Adipocyte (in vitro differentiated cells): ENCODE data around the gene SRXN1.
"Not testable (repeated sequence)": the region's sequence is repeated elsewhere in the genome, so short reads cannot be mapped to it uniquely, and the experiment has no call there.

Source experiments
- DNase-seq: peaks from one replicate; pipeline ENCODE4 v3.0.0-alpha.2; 2015; ENCODE audit warnings: low read depth
- H3K27me3 ChIP-seq: replicated peaks from 2 replicates; pipeline ENCODE4 v1.7.0; 2013; ENCODE audit warnings: mild to moderate bottlenecking, low read length, moderate library complexity; ENCODE audit not compliant: control insufficient read depth, insufficient read depth
- H3K36me3 ChIP-seq: 2 replicates; pipeline ENCODE4 v1.7.0; 2013; ENCODE audit warnings: low read length, mild to moderate bottlenecking, moderate library complexity; ENCODE audit not compliant: control insufficient read depth, insufficient read depth, severe bottlenecking
- H3K4me1 ChIP-seq: 2 replicates; pipeline ENCODE4 v1.7.0; 2013; ENCODE audit warnings: mild to moderate bottlenecking, low read length, moderate library complexity; ENCODE audit not compliant: control insufficient read depth, insufficient read depth
- H3K4me3 ChIP-seq: 2 replicates; pipeline ENCODE4 v1.7.0; 2013; ENCODE audit warnings: mild to moderate bottlenecking, low read length, moderate library complexity
- H3K9ac ChIP-seq: 2 replicates; pipeline ENCODE4 v1.7.0; 2013; ENCODE audit warnings: mild to moderate bottlenecking, low read length, moderate library complexity
- H3K9me3 ChIP-seq: 2 replicates; pipeline ENCODE4 v1.7.0; 2013; ENCODE audit warnings: mild to moderate bottlenecking, low read length, moderate library complexity; ENCODE audit not compliant: control insufficient read depth

The SRXN1 gene

DNA sequence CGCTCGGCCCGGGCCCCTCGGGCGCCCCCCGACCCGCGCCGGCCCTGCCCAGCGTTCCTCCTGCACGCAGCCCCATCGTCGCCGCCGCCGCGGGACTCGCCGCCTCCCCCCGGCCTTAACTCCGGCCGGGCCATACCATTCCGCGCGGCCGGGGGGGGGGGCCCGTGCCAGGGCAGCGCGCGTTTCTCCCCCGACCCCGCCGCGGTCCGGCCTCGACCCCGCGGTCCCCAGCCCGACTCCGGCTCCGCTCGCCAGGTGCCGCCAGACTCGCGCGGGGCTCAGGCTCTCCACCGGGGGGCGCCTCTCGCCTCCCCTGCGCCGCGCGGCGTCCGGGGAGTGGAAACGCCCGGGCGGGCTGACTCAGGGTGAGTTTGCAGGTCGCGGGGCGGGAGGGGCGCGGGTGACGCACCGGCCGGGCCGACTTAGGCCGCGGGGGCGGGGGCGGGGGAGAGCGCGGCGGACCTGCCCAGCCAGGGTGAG lies at the start of gene SRXN1:
Gene SRXN1 (minus strand): TSS at position 91 of the 480 bp plus-strand sequence. CDS start 15 bp downstream, at position 76.
- Histone ChIP-seq H3K9ac (peak within 1 kb of the TSS; percentile 94), H3K27me3 (no peaks in the 10 kb centered on the region), H3K36me3 (peaks cover 27% of the 10 kb centered on the region), H3K4me1 (peaks cover 25% of the 10 kb centered on the region), H3K9me3 (no peaks in the 10 kb centered on the region), H3K4me3 (peak within 1 kb of the TSS; percentile 99)
- DNase-seq, result peak; percentile 98

DNA sequence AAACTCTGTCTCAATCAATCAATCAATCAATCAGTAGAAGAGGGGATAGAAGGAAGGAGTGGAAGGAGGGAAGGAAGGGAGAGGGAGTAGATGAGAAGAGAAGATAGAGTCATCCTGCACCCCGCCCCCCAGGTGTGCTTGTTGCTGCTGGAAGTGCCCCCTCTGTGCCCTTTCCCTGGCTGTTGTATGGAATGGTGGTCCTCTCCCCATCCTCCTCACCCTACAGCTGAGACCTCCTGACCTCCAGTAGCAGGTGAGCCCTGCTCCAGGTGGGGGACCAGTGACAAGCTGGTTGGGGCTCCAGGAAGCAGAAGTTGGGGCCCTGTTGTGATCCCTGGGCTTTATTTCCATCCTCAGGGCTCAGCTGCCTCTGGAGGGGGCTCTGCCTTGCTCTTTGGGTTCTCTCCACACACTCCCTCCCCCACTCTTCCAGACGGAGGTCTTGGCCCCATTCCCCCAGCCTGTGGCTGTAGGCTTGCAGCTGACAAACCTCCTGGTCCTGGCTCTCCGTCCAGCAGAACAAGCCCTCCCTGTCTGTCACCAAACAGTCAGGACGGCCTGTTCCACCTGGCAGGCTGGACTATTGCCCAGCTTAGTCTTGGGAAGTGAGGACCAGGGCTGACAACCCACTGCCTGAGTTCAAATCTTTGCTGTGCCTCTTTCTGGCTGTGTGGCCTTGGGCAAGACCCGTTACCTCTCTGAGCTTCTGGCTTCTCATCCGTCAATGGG lies 48.6 kb upstream of the SRXN1 start:
- Histone ChIP-seq H3K9me3 (no peaks in the 10 kb centered on the region), H3K4me3 (no peak overlapping the region), H3K36me3 (no peaks in the 10 kb centered on the region), H3K4me1 (no peaks in the 10 kb centered on the region), H3K27me3 (peaks cover 58% of the 10 kb centered on the region), H3K9ac (no peak overlapping the region)
- DNase-seq, result no peak

DNA sequence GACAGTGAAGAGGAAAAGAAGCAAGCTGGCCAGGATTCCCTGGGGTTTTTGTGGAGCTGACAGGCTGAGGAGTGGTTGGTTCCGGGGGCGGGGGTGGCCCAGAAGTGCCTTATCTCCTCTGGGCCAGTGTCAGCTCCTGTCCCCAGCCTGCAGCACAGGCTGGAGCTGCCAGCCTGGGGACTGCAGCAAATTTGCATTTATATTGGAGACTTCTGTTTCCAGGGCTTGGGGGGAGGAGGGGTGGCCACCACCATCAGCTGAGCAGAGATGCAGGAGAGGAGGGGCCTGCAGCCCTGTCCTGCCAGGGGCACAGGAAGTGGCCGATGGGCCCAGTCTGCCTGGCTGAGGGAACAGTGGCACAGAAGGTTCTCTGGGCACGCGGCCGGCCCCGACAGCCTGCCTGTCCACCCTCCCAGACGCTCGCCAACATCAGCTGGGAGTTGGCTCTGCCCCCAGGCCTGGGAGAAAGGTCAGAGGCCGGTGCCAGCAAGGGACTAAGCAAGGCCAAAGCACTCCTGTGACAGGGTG lies 46.9 kb upstream of the SRXN1 start:
- Histone ChIP-seq H3K4me3 (no peak overlapping the region), H3K36me3 (no peaks in the 10 kb centered on the region), H3K9ac (no peak overlapping the region), H3K4me1 (no peaks in the 10 kb centered on the region), H3K9me3 (no peaks in the 10 kb centered on the region), H3K27me3 (peaks cover 55% of the 10 kb centered on the region)
- DNase-seq, result no peak

DNA sequence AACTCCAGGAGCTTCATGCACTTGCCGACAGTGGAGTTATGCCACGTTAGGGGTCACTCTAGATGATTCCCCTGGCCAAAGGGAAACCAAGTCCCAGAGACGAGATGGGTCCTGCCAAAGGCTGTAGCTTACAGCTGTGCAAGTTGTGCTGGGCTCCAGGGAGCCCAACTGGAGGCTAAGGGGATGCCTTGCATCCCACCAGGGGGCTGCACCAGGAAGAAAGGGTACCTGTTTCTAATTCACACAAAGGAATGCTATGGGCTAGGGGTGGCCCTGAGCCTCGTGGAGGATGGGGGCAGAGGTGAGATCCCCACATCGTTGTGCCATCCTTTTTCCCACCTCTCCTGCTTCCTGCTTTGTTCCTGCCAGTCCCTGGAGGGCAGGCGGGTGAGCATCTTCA lies 46.3 kb upstream of the SRXN1 start:
- Histone ChIP-seq H3K36me3 (no peaks in the 10 kb centered on the region), H3K9me3 (no peaks in the 10 kb centered on the region), H3K27me3 (peaks cover 53% of the 10 kb centered on the region), H3K4me1 (no peaks in the 10 kb centered on the region), H3K4me3 (no peak overlapping the region), H3K9ac (no peak overlapping the region)
- DNase-seq, result no peak

DNA sequence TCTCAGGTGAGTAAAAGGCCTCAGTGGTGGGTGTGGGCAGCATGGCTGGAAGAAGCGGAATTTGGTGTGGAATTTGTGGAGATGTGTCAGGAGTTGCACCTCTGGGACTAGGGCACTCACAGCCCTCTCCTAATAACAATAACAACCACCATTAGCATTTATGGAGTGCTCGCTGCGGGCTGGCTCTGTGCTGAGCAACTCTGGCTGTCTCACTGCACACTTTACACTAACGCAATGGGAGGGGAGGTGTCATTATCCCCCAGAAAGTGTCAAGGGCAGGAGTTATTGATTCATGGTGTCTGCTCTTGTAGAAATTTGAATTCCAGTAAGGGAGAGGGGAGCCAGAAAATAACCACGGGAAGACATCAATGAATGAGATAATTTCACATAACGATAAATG lies 45.3 kb upstream of the SRXN1 start:
- DNase-seq, result no peak
- no peak overlapping the region for H3K4me3 ChIP-seq
- H3K27me3 ChIP-seq, result peaks cover 52% of the 10 kb centered on the region
- H3K4me1 ChIP-seq, result no peaks in the 10 kb centered on the region
- H3K36me3 ChIP-seq, result no peaks in the 10 kb centered on the region
- no peak overlapping the region for H3K9ac ChIP-seq
- no peaks in the 10 kb centered on the region for H3K9me3 ChIP-seq

DNA sequence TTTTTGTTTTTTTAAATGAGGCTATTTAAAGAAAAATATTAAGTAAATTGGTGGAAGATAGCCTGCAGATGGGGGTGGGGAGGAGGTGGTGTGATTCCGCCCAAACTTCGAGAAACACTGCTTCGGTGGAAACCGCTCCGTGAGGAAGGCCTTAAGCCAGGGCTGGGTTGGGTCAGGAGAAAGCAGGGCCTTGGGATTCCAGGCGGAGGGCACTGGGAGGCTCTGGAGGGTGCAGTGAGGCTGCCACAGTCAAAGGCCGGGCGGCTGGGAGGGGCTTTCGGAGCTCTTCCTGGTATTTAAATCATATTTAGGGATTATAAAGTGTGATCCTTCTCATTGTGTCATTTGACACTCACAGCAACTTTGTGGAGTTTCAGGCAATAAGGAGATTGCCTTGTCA lies 44.8 kb upstream of the SRXN1 start:
- H3K36me3 ChIP-seq, result no peaks in the 10 kb centered on the region
- no peak for DNase-seq
- H3K27me3 ChIP-seq, result peaks cover 56% of the 10 kb centered on the region
- no peaks in the 10 kb centered on the region for H3K9me3 ChIP-seq
- no peak overlapping the region for H3K4me3 ChIP-seq
- H3K4me1 ChIP-seq, result no peaks in the 10 kb centered on the region
- no peak overlapping the region for H3K9ac ChIP-seq

DNA sequence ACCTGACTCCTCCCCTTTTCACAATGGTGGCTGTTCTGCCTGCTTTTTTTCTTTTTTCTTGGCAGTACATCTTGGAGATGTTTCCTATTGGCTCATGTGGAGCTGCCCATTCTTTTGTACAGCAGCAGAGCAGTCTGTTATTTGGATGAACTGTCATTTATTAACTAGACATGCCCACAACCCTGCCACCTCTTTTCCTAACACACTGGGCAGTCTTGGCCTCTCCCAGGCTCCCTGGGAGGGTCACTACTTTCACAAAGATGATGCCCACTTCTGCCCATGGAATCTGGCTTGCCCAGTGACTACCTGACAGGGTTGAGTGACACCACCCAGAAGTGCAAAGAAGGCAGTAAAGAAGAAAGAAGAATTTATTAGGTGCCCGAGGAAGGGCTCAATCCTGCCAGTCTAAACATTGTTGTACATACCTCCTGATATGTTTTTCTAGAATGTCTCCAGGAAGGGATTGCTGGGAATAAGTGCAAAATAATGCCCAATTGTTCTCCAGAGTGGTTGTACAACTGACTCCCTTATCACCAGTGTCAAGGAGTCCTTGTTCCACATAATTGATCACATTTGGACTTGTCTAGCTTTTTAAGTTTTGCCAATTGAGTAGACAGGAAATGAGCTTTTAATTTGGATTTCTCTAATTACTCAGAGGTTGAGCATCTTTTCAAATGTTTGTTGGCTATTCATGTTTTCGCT lies 42.3 kb upstream of the SRXN1 start:
- H3K9ac ChIP-seq, result no peak overlapping the region
- H3K36me3 ChIP-seq, result no peaks in the 10 kb centered on the region
- H3K4me3 ChIP-seq, result no peak overlapping the region
- no peak for DNase-seq
- no peaks in the 10 kb centered on the region for H3K9me3 ChIP-seq
- H3K27me3 ChIP-seq, result peaks cover 73% of the 10 kb centered on the region
- H3K4me1 ChIP-seq, result no peaks in the 10 kb centered on the region

DNA sequence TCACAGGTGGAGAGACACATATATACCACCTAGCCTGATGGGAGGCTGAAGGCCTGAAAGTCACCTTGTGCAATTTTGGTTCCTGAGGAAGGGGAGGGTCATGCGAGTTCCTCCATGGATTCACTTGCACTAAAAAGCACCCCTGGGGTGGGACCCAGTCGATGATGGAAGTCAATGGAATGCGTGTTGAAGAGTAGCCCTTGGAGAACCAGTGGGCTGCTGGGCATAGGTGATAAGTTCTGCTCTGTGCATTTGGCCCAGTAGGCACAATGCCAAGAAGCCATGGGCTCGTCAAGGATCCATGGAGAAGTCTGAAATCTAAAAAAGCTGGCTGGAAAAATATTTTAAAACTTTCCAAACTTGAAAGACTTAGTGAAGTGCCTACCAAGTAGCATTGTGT lies 41.5 kb upstream of the SRXN1 start:
- Histone ChIP-seq H3K9ac (no peak overlapping the region), H3K9me3 (no peaks in the 10 kb centered on the region), H3K4me3 (no peak overlapping the region), H3K36me3 (no peaks in the 10 kb centered on the region), H3K27me3 (peaks cover 72% of the 10 kb centered on the region), H3K4me1 (no peaks in the 10 kb centered on the region)
- DNase-seq, result no peak

DNA sequence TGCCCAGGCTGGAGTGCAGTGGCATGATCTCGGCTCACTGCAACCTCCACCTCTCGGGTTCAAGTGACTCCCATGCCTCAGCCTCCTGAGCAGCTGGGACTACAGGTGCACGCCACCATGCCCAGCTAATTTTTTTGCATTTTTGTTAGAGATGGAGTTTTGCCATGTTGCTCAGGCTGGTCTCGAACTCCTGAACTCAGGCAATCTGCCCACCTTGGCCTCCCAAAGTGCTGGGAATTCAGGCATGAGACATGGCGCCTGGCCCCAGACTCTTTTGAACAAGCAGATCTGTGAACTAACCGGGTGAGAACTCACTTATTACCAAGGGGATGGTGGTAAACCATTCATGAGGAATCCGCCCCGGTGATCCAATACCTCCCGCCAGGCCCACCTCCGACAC lies 40.8 kb upstream of the SRXN1 start:
- not testable (repeated sequence) for H3K9me3 ChIP-seq, H3K4me1 ChIP-seq, DNase-seq, H3K4me3 ChIP-seq, H3K9ac ChIP-seq, H3K36me3 ChIP-seq
- peaks cover 70% of the 10 kb centered on the region for H3K27me3 ChIP-seq

DNA sequence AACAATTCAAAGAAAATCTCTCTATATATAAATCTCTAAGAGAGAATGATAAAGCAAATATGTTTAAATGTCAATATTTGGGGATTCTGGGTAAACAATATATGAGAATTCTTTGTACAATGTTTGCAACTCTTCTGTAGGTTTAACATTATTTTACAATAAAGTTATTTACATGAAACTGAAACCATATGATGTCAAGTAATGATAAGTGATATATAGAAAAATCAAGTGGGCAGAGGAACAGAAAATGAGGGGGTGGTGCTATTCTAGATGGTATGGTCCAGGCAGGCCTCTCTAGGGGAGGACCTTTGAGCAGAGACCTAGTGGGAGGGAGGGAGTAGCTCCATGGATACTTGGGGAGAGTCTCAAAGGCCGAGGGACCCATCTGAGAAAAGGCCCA lies 39.0 kb upstream of the SRXN1 start:
- no peak for DNase-seq
- Histone ChIP-seq H3K4me3 (no peak overlapping the region), H3K27me3 (peaks cover 74% of the 10 kb centered on the region), H3K9ac (no peak overlapping the region), H3K4me1 (no peaks in the 10 kb centered on the region), H3K9me3 (no peaks in the 10 kb centered on the region), H3K36me3 (no peaks in the 10 kb centered on the region)

DNA sequence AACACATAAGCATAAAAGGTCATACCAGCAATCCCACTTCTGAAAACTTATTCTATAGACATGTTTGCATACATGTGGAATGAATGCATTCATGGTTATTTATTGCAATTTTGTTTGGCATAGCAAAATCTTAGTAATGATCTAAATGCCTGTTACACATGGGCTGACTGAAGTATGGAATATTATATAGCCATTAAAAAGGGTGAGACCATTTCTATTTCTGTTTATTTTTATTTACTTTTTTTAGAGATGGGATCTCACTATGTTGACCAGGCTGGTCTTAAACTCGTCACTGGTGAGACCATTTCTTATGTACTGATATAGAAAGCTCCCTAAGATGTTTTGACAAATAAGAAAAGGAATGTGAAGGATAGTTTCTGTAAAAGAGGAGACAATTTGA lies 36.9 kb upstream of the SRXN1 start:
- no peaks in the 10 kb centered on the region for H3K9me3 ChIP-seq
- no peaks in the 10 kb centered on the region for H3K4me1 ChIP-seq
- DNase-seq, result no peak
- peaks cover 73% of the 10 kb centered on the region for H3K27me3 ChIP-seq
- no peak overlapping the region for H3K4me3 ChIP-seq
- no peaks in the 10 kb centered on the region for H3K36me3 ChIP-seq
- no peak overlapping the region for H3K9ac ChIP-seq
